HG02759 (cell line): Measurements from ENCODE around the gene METTL13.

Experiments
- ATAC-seq: cut with Tn5 transposase; IDR thresholded peaks from one replicate; pipeline ENCODE4 v1.9.1; 2021; ENCODE audit warnings: mild to moderate bottlenecking, moderate library complexity; ENCODE audit not compliant: unreplicated experiment

Gene METTL13

DNA sequence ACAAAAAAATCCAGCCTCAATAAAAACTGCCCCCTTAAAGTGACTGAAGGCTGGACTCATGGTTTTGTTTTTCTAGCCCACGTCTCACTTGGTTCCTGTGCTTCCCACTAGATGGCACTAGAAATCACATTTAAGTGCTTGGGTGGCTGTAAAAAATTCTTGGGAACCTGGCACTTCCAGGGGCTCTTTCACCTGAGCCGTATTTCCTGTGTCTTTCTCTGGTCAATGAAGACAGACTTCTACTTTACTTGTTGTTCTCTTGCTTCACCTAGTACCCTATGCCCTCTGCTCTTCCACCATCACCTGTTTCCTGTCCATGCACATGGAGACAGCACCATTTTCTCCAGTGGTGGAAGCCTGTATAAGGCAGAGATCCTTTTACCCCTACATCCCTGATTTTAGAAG lies 20.0 kb downstream of the METTL13 start:
- no peak for ATAC-seq

DNA sequence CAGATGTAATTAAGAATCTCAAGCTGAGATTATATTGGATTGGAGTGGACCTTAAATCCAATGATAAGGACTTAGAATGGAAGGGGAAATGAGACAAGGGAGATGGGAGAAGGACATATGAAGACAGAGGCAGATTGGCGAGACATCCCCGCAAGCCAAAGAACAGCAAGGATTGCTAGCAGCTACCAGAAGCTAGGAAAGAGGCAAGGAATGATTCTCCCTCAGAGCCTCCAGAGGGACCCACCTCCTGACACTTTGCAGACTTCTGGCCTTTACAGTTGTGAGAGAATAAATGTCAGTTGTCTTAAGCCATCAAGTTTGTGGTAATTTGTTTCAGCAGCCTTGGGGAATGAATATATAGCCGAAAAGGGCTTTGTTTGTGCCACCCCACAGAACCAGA lies 20.7 kb downstream of the METTL13 start:
- no peak for ATAC-seq

DNA sequence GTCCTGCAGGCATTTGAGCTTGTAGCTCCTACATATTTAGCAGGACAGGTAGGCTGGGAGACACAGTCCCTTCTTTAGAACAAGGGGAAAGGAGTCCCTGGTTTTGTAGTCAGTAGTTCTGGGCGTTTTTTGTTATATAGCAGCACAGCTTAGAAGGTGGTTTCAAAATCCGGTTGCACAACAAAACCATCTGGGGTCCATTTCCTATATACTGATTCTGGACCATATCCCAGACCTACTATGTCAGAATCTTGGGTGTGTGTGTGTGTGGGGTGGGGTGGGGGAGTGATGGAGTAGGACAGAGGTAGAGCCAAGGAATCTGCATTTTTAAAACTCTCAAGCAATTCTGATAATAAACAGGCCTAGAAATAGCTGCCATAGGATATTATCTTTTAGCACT lies 21.6 kb downstream of the METTL13 start:
- no peak for ATAC-seq

DNA sequence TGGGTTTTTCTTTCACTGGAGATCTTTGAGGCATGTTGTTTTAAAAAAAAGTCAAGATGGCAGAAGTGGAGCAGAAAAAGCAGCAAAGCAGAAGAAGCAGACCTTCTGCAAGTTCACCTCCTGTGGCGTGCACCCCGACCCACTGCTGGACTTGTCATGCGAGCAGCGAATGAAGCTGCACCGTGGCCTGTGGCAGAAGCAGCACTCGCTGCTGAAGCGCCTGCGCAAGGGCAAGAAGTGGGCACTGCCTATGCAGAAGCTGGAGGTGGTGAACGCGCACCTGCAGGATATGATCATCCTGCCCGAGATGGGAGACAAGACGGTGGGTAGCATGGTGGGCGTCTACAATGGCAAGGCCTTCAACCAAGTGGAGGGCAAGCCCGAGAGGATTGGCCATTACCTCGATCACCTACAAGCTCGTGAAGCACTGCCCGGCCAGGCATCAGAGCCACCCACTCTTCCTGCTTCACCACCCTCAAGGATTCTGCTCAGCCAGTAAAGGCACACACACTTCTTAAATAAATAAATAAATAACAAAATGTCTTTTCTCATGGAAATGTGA lies 22.1 kb downstream of the METTL13 start:
- ATAC-seq, result no peak

DNA sequence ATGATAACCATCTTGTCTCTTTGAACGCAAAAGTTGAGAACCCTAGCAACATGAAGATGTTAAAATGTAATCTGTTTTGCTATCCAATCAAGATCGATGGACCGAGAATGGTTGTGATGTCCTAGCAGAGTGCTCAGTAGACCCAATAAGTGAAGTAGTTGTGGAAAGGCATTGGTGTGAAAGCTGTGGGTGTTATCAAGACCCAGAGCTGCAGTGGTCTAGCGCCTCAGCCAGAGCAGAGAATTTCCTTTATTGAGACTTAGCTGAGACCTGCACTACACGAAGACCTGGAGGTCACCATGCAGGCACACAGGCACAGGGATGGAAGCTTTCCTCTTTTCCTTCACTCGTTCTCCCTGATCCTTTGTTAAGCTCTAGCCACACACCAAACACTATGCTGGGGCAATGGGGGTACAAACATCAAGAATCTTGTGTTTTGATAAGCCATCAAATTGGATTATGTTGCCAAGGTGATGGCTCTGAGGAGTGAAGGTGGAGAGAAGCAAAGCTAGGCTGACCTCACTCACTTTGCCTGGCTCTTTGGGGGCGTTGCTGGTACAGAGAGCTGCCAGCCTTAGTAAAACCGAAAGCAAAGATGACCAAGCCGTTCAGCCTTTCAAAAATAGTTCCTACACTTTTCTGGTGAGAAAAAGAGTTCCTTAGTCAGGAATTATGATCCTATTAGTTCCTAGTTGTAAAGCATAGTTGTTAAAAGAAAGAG lies 24.1 kb downstream of the METTL13 start:
- ATAC-seq, result peak; percentile 75

DNA sequence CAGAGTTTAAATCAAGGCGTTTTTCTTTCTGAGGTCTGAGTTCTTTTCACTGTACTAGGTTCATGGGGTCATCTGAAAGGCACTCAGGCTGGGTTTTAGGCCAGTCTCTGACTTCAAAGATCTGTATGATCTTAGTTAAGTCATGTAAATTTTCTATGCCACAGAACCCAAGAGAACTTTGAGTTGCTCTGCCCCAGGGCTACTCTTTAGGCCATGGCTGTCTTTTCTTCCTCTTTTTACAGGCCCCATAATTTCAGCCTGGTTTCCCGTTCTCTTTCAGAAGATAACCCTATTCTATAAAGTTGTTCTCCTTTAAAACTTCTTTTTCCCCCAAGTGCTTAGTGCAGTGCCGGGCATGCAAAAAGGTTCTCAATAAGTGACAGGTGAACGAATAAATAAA lies 26.1 kb downstream of the METTL13 start:
- ATAC-seq, result peak; percentile 74

DNA sequence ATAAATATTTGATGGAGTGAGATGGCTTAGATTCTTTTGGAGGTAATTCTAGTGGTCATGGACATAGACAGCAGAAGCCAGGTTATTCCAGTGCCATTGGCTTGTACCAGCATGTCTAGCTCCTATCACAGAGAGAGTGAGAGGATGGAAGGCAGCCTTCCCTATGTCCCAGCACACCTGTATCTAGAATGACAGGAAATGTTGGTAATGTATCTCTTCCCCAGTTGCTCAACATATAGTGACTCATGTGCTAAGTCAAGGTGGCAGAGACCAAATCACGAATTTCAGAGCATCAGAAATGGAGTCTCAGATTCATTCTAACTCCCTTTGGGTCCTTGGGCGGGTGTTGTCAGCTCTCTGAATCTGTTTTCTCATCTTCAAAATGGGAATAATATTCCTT lies 28.4 kb downstream of the METTL13 start:
- no peak for ATAC-seq

DNA sequence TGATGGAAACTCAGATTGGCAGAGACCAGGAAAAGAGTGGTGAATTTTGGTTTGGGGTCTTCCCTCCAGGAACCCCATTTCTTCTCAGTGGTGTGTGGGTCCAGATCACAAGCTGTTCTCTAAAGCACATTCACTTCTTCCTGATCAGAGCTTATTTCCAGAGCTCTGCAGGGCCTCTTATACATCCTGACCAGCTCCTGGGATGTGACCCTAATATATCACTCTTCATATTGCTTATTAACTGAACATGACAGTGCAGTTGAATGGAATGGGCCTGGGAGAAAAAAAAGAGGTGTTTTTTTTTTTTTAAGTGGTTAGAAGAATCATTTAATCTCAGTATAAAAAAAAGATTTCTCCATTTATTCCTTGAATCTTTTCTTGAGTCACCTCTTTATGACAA lies 30.2 kb downstream of the METTL13 start:
- ATAC-seq, result no peak

DNA sequence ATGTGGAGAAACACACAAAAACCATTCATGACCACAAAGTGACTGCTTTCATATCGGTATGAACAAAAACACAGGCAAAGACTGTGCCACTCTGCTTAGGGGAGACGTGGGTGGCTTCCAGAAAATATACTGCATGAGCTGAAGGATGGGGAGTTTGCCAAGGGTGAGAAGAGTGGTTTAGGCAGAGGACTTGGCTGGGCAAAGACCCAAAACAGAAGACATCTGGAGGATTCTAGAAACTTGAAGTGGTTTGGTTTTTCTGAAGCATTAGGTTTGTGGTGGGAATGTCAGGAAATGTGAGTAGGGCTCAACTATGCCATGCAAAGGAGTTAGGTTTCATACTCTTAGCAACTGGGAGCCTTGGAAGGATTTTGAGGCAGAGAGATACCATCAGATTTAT lies 33.2 kb downstream of the METTL13 start:
- no peak for ATAC-seq

DNA sequence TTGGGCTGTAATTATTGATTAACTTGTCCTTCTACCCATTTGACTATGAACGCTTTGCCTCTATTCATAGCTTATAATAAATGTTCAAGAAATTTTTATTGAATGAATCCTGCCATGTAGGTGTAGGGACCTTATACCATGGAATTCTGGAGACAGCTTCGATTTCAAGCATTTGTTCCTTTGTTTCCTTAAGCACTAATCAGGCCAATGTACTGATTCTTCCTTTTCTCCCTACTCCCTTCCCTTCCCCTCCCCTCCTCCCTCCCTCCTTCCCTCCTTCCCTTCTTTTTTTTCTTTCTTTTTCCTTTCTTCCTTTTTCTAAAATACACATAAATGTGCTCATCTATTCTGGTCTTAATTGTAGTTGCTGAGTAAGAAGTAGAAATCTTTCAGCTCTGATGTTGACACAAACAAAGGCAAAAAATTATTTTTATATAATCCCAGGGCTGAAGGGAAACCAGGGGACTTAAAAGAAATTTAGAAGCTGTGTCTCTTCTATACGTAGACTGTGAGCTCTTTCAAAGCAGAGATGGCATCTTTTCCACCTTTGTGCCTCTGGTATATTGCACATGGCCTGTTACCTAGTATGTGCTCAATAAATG lies 34.9 kb downstream of the METTL13 start:
- ATAC-seq, result no peak

DNA sequence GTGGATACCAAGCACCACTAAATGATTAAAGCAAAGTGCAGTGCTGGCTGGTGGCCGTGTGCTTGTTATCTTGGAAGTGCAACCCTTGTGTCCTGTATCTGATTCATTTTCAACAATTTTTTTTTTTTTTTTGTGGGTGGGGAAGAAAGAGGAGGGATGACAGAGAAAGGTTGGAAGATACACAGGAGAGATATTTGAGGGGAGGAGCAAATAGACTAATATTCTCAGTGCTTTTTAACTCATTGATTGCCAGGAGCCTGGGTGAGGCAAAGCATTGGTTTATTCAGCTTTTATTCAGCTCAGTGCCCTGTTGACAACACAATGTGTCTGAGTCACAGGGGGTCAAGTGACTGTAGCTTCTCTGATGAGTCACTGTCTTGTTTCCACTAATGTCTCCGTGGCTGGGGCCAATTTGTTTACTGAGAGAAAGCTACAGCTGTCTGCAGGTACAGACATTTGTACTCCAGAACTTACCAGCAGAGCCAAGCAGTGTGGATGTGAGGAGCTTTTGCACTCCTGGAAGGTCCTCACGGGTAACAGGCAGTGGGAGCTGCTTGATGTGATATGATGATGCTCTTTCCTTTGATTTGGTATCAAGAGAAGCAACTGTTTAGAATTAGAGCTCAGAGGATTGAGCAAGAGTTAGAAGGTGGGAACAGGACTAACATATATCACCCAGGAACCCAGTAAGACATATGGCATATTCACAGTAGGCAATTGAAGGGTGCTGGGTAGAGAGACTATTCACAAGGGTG lies 36.2 kb downstream of the METTL13 start:
- ATAC-seq, result peak; percentile 87

DNA sequence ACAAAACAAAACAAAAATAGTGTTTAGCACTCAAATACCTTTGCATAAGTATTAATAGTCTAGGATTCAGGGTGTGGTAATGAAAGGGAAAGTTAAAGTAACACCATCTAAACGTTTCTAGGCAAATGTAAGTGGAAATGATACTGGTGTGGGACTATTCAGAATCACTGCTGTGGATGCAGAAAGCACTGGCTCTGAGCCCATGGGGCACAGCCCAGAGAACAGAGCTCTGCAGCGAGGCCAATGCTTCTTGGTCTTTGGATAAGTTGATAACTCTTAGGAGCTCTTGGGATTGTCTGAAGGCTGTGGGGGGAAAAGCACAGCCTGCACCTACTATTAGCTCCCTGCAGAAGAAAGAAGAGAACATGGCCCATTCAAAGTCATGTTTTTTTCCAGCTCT lies 38.5 kb downstream of the METTL13 start:
- no peak for ATAC-seq

DNA sequence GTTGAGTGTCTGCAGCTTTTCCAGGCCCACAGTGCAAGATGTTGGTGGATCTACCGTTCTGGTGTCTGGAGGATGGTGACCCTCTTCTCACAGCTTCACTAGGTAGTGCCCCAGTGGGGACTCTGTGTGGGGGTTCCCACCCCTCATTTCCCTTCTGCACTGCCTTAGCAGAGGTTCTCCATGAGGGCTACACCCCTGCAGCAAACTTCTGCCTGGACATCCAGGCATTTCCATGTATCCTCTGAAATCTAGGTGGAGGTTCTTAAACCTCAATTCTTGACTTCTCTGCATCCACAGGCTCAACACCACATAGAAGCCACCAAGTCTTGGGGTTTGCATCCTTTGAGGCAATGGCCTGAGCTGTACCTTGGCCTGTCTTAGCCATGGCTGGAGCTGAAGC lies 45.5 kb downstream of the METTL13 start:
- ATAC-seq, result no peak

DNA sequence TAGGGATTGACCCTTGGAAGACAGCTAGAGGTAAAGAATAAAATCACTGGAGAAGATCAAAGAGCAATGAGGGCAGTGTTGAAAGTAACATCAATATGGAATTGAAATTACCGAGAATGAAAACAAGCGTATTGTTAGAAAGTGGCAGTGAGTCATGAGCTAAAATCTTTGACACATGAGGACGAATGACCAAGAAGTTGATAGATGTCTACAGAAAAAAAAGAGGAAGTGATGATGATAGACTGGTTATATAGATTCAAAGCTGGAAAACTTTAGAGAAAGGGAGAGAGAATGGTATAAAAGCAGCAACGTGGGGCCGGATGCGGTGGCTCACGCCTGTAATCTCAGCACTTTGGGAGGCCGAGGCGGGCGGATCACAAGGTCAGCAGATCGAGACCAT lies 47.3 kb downstream of the METTL13 start:
- no peak for ATAC-seq

DNA sequence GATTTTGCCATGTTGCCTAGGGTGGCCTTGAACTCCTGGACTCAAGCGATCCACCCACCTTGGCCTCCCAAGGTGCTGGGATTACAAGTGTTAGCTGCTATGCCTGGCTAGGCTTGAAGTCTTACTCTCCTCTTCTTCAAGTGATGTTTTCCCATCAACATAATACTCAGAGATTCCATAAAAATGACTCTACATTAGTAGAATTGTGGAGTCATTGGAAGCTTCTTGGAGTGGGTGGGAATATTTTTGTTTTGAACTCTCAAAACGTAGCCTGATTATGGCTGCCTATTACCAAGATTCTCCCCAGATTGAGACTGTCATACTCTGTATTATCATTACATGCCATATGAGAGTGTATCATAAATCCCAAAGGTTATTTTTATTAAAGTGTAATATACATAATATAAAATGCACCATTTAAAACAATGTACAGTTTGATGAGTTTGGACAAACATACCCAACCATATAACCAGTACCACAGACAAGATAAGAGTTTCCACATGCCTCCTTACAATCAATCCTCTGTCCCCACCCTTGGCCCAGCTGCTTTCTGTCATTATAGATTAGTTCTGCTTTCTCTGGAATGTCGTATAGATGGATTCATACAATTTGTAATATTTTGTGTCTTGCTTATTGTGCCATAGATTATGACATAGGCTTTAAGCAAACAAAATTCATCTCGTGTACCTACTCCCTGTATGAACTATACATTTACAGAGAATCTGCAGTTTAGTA lies 51.8 kb downstream of the METTL13 start:
- ATAC-seq, result no peak

DNA sequence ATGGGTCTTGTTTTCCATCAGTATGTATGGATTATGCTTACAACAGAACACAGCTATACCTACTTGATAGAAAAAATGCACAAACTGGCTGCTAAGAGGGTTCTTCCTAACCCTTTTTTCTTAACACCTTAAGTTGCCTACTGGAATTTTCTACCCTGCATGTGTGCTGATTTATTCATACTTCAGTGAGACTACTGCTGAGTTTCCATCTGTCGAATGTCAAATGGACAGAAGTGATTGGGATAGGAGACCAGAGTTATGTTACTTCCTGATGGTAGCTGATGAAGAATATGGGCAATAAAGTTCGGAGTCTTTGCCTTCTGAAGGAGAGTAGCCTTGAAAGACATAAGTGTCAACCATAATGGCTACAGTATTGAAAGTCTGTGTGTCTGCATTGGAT lies 53.4 kb downstream of the METTL13 start:
- ATAC-seq, result no peak

DNA sequence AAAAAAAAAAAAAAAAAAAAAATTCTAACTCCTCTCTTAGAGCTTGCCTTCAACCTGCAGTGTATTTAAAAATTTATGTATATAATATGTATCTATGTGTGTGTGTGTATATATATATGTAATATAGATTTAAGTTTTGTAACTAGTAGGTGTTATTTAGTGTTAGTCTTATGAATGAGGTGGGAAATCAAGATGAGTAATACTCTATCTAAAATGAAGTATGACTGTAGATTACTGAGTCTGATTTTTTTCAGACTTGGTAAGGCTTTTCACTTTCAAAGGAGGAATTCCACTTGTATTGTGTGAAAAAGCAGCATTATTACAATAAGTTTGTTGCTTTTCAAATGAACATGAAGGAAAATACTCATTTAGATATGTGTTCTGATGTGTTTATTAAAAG lies 54.4 kb downstream of the METTL13 start:
- no peak for ATAC-seq

DNA sequence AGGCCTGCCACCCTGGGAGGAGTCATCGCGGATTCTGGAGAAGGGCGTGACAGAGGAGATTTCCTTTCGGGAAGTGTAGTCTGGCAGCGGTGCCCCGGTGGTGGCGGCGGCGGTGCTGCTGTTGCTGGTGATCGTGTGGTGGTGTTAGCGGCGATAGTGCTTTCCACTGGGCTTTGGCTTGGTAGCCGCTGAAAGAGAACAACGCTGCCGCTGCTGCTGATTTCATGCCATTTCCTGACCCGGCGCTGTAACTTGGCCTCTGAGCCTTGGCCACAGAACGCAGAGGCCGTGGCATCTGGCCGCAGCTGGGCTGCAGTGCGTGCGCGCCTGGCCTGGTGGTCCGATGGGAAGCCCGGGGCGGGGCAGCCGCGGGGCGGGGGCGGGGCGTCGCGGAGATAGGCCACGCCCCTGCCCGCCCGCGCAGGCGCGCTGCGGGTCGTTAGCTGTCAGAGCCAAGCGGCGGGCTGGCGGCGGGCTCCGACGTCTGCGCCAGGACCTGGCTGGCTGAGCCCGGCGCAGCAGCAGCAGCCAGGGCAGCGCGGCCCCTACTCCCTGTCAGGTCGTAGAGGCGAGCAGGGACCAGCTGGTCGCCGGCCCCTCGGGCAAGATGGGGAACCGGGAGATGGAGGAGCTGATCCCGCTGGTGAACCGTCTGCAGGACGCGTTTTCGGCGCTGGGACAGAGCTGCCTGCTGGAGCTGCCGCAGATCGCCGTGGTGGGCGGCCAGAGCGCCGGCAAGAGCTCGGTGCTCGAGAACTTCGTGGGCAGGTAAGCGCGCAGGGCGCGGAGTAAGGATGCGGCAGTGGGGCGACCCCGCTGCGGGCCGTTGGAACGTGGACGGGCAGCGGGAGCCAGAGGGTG lies 59.8 kb downstream of the METTL13 start, which contains the start of gene DNM3:
DNM3 (plus strand) TSS at position 449 of the 861 bp plus-strand sequence; CDS start at position 608, 159 bp downstream.
- peak; percentile 90 for ATAC-seq

DNA sequence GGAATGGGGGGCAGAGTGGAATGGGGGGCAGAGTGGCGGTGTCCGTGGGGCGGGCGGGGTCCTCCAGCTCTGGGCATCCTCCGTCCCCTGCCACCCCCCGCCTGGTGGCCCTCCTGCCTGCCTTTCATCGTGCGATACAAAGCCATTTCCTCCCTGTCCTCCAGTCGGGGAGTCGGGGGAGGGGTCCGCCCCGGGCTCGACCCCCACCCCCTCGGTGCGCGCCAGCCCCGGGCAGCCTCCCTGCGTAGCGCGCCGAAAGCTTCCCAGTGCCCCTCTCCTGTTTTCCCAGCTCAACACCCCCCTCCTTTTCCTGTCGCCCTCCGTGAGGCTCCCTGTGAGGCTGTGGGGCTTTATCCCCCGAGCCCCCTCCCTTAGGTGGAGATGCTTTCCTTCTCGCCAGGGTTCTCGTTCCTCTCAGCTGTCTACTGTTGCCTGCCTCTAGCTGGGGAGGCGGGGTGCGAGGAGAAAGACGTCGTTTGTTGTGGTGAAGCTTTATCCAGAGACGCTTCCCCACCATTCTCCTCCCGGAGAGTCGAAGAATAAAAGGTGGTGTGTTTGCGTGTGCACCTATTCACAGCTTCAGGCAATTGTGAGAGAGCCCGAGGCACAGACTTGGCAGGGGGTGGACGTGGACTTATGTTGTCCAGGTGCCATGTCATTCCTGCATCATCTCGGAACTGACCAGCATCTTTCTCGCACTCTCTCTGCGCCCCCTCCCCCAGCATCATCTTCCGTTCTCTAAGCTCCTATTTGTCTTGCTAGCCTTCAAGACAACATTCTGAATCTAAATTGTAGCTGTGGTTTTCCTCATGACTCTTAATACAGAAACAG lies 60.7 kb downstream of the METTL13 start:
- no peak for ATAC-seq
